ENCODE data around the gene GPR137. TPM values are rescaled to one million over a fixed set of nuclear protein-coding genes. Genes with fewer than 3 reads are reported as not detected.

The GPR137 gene
- total and polyA plus RNA-seq, 10 of the 15 experiments (the other 5 are each of a cell fraction or from before 2014, with no cell fraction given): 0.37 to 29.2 (median 13.8) TPM

- TF ChIP-seq E2F4 (IDR thresholded peaks at IDR 0.05; ENCODE audit: low read depth, low read length): no peak
- no peak for TF ChIP-seq FOXK2 (IDR thresholded peaks at IDR 0.05)
- no peak for TF ChIP-seq ATF2 (IDR thresholded peaks at IDR 0.05; ENCODE audit: low read length)
- no peak for TF ChIP-seq REST (IDR thresholded peaks at IDR 0.05; ENCODE audit: low read depth, low read length)
- no peak for TF ChIP-seq ELK1 (IDR thresholded peaks at IDR 0.05; ENCODE audit: low read depth, low read length)
- TF ChIP-seq NRF1 (conservative IDR thresholded peaks at IDR 0.05; ENCODE audit: low read depth, low read length): no peak
- no peak for TF ChIP-seq EZH2 (IDR thresholded peaks at IDR 0.05; ENCODE audit: borderline replicate concordance, control insufficient read depth, low read depth, low read length)
- no peak for TF ChIP-seq SMAD1 (IDR thresholded peaks at IDR 0.05; ENCODE audit: low read depth, partially characterized antibody)
- no peak for TF ChIP-seq SMARCA5 (IDR thresholded peaks at IDR 0.05)
- no peak for TF ChIP-seq STAT3 (IDR thresholded peaks at IDR 0.05; ENCODE audit: low read depth, low read length)
- TF ChIP-seq PKNOX1 (IDR thresholded peaks at IDR 0.05): no peak
- TF ChIP-seq MEF2B (IDR thresholded peaks at IDR 0.05; ENCODE audit: partially characterized antibody, poor library complexity, severe bottlenecking): peak; percentile 25
- TF ChIP-seq SRF (IDR thresholded peaks at IDR 0.05; ENCODE audit: low read depth in 2 of 2, low read length in 2 of 2): no peak
- no peak for TF ChIP-seq MEF2A (IDR thresholded peaks at IDR 0.05; ENCODE audit: insufficient read depth, low read depth, low read length)
- no peak for TF ChIP-seq FOS (IDR thresholded peaks at IDR 0.05; ENCODE audit: borderline replicate concordance, extremely low read depth, insufficient read length)
- TF ChIP-seq RB1 (IDR thresholded peaks at IDR 0.05; ENCODE audit: borderline replicate concordance): no peak
- TF ChIP-seq ZNF207 (IDR thresholded peaks at IDR 0.05; ENCODE audit: borderline replicate concordance): no peak
- TF ChIP-seq SP1 (IDR thresholded peaks at IDR 0.05; ENCODE audit: low read depth, low read length): peak; percentile 47
- no peak for TF ChIP-seq CHD4 (IDR thresholded peaks at IDR 0.05)
- TF ChIP-seq TCF12 (IDR thresholded peaks at IDR 0.05; ENCODE audit: low read depth, low read length): no peak
- peak; percentile 29 for TF ChIP-seq IKZF1 (conservative IDR thresholded peaks at IDR 0.05)
- peak; percentile 42; the same call in 1 of the 2 replicates for TF ChIP-seq BACH1 (IDR thresholded peaks at IDR 0.05; ENCODE audit: borderline replicate concordance)
- peak; percentile 42; the same call in 1 of the 2 replicates for TF ChIP-seq HDGF (IDR thresholded peaks at IDR 0.05)
Observed at GRCh38 chr11:64251016-64251752, 34.5 kb upstream of the GPR137 start, which contains the start of gene PLCB3 (continued).
